Parathyroid adenoma (tissue), 2 donors: ENCODE data around the gene ETV1.

Experiments used
- H2AFZ ChIP-seq: fragments of 300-600 bp; sonication (generic); one replicate; pipeline ENCODE4 v1.7.0; 2017; ENCODE audit warnings: antibody characterized with exemption, mild to moderate bottlenecking
- H3K27ac ChIP-seq: fragments of 300-600 bp; sonication (generic); one replicate; pipeline ENCODE4 v1.7.0; 2017
- H3K27me3 ChIP-seq: fragments of 300-600 bp; sonication (generic); one replicate; pipeline ENCODE4 v1.7.0; 2017; ENCODE audit warnings: low read length; ENCODE audit not compliant: control insufficient read depth, insufficient read depth
- H3K36me3 ChIP-seq: fragments of 300-600 bp; sonication (generic); one replicate; pipeline ENCODE4 v1.7.0; 2017; ENCODE audit warnings: low read length; ENCODE audit not compliant: control insufficient read depth, insufficient read depth
- H3K4me1 ChIP-seq: fragments of 300-600 bp; sonication (generic); one replicate; pipeline ENCODE4 v1.7.0; 2017; ENCODE audit warnings: control low read depth
- H3K4me2 ChIP-seq: fragments of 300-600 bp; sonication (generic); one replicate; pipeline ENCODE4 v1.7.0; 2017; ENCODE audit warnings: low read length
- H3K4me3 ChIP-seq: fragments of 300-600 bp; sonication (generic); one replicate; pipeline ENCODE4 v1.7.0; 2017; ENCODE audit warnings: low read depth, low read length
- H3K79me2 ChIP-seq: fragments of 300-600 bp; sonication (generic); one replicate; pipeline ENCODE4 v1.7.0; 2017; ENCODE audit warnings: control low read depth
- H3K9ac ChIP-seq: fragments of 300-600 bp; sonication (generic); one replicate; pipeline ENCODE4 v1.7.0; 2017; ENCODE audit warnings: mild to moderate bottlenecking
- H3K9me3 ChIP-seq: fragments of 300-600 bp; sonication (generic); one replicate; pipeline ENCODE4 v1.7.0; 2017; ENCODE audit warnings: low read length; ENCODE audit not compliant: control insufficient read depth
- CTCF ChIP-seq: fragments of 300-600 bp; sonication (generic); IDR thresholded peaks from one replicate; pipeline ENCODE4 v1.7.0; 2017; ENCODE audit warnings: antibody characterized with exemption, mild to moderate bottlenecking
- donor health status: primary hyperparathyroidism.

The ETV1 gene

GRCh38 chr7:14020339-14020900 lies 31.0 kb upstream of the ETV1 start:
- no peaks in the 10 kb centered on the region for H3K9me3 ChIP-seq
- no peaks in the 10 kb centered on the region for H3K4me1 ChIP-seq
- H2AFZ ChIP-seq, result no peak overlapping the region
- no peaks in the 10 kb centered on the region for H3K79me2 ChIP-seq
- no peak overlapping the region for H3K27ac ChIP-seq
- TF ChIP-seq CTCF, result no peak
- H3K4me3 ChIP-seq, result no peak overlapping the region
- no peaks in the 10 kb centered on the region for H3K36me3 ChIP-seq
- H3K27me3 ChIP-seq, result no peaks in the 10 kb centered on the region
- H3K9ac ChIP-seq, result no peak overlapping the region
- H3K4me2 ChIP-seq, result no peak overlapping the region

DNA sequence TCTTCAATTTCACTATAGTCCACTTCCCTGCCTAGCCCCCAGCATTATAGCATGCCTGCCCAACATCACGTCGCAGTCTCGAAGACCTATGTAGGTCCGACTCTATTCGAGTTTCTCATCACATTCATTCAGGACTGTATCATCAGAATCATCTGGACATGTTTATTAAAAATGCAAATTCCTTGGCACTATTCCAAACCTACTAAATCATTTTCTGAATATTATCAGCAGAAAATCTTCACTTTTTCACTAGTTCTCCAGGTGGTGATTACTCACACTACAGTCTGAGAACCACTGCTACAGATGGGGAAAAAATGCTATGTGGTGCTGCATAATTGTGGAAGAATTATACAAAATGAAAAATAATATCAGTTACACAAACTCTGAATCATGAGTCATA lies 29.3 kb upstream of the ETV1 start:
- H3K9me3 ChIP-seq, result no peaks in the 10 kb centered on the region
- no peaks in the 10 kb centered on the region for H3K36me3 ChIP-seq
- no peak overlapping the region for H3K4me2 ChIP-seq
- H3K27me3 ChIP-seq, result no peaks in the 10 kb centered on the region
- H3K4me3 ChIP-seq, result no peak overlapping the region
- no peaks in the 10 kb centered on the region for H3K79me2 ChIP-seq
- TF ChIP-seq CTCF, result no peak
- H2AFZ ChIP-seq, result no peak overlapping the region
- no peak overlapping the region for H3K9ac ChIP-seq
- no peaks in the 10 kb centered on the region for H3K4me1 ChIP-seq
- no peak overlapping the region for H3K27ac ChIP-seq

- no peak overlapping the region for H3K9ac ChIP-seq
- H3K4me1 ChIP-seq, result no peaks in the 10 kb centered on the region
- TF ChIP-seq CTCF, result no peak
- no peak overlapping the region for H3K4me2 ChIP-seq
- H3K9me3 ChIP-seq, result no peaks in the 10 kb centered on the region
- no peaks in the 10 kb centered on the region for H3K36me3 ChIP-seq
- no peak overlapping the region for H3K4me3 ChIP-seq
- H3K27ac ChIP-seq, result no peak overlapping the region
- no peak overlapping the region for H2AFZ ChIP-seq
- H3K79me2 ChIP-seq, result no peaks in the 10 kb centered on the region
- no peaks in the 10 kb centered on the region for H3K27me3 ChIP-seq
These were observed 27.5 kb upstream of the ETV1 start for GRCh38 chr7:14016950-14017349.

DNA sequence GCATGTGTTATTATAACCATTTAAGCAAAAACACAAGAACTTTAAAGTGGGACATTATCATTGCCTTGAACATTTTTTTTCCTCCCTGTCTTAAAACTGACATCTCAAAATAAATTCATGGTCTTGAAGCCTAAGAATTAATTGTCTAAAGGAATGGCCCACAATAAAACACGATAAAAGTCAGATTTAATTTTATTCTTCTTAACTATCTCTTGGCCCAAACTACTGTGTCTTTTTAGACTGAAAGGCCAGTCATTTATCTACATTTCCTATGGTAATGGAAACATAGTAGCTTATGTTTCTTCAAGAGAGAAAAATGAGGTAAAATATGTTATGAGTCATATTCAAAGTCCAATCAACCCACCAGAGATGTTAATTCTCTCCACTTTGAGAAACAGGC lies 24.4 kb upstream of the ETV1 start:
- Histone ChIP-seq H3K27me3 (no peaks in the 10 kb centered on the region), H3K36me3 (no peaks in the 10 kb centered on the region), H3K9ac (no peak overlapping the region), H3K4me3 (no peak overlapping the region), H2AFZ (no peak overlapping the region), H3K4me2 (no peak overlapping the region), H3K4me1 (no peaks in the 10 kb centered on the region), H3K79me2 (no peaks in the 10 kb centered on the region), H3K27ac (no peak overlapping the region), H3K9me3 (no peaks in the 10 kb centered on the region)
- TF ChIP-seq CTCF, result no peak
